ENCODE measurements around the gene LTF.
"Not testable (repeated sequence)": the region's sequence is repeated elsewhere in the genome, so short reads cannot be mapped to it uniquely, and the experiment has no call there.

The LTF gene

GRCh38 chr3:46435081-46435726 is 29.5 kb downstream of the LTF start:
- no peak for FAIRE-seq

- FAIRE-seq: no peak
Measured at GRCh38 chr3:46433841-46434240, 30.9 kb downstream of the LTF start.

- FAIRE-seq: not testable (repeated sequence)
Measured at GRCh38 chr3:46433118-46433517, 31.6 kb downstream of the LTF start.

GRCh38 chr3:46431905-46432304 is 32.8 kb downstream of the LTF start:
- not testable (repeated sequence) for FAIRE-seq

GRCh38 chr3:46430879-46431278 is 33.8 kb downstream of the LTF start:
- not testable (repeated sequence) for FAIRE-seq

- FAIRE-seq: no peak
Measured at GRCh38 chr3:46429671-46430070, 35.0 kb downstream of the LTF start.

- FAIRE-seq: no peak
Measured at GRCh38 chr3:46429250-46429649, 35.5 kb downstream of the LTF start.

- no peak for FAIRE-seq
Measured at GRCh38 chr3:46427916-46428833, 36.5 kb downstream of the LTF start.

GRCh38 chr3:46427404-46427803 is 37.3 kb downstream of the LTF start:
- not testable (repeated sequence) for FAIRE-seq

GRCh38 chr3:46426476-46426875 is 38.2 kb downstream of the LTF start:
- not testable (repeated sequence) for FAIRE-seq

GRCh38 chr3:46423588-46423987 is 41.1 kb downstream of the LTF start:
- FAIRE-seq: no peak

GRCh38 chr3:46422617-46423016 is 42.1 kb downstream of the LTF start:
- no peak for FAIRE-seq

GRCh38 chr3:46420931-46421330 is 43.8 kb downstream of the LTF start:
- FAIRE-seq: no peak

GRCh38 chr3:46419816-46420215 is 44.9 kb downstream of the LTF start:
- no peak for FAIRE-seq

GRCh38 chr3:46417841-46418611 is 46.7 kb downstream of the LTF start:
- no peak for FAIRE-seq

- FAIRE-seq: no peak
Measured at GRCh38 chr3:46416811-46417510, 47.7 kb downstream of the LTF start.

GRCh38 chr3:46416125-46416810 is 48.4 kb downstream of the LTF start:
- FAIRE-seq: no peak

- FAIRE-seq: no peak
Measured at GRCh38 chr3:46414739-46415138, 50.0 kb downstream of the LTF start.

GRCh38 chr3:46413951-46414350 is 50.8 kb downstream of the LTF start:
- FAIRE-seq: no peak

GRCh38 chr3:46412786-46413298 is 51.9 kb downstream of the LTF start:
- FAIRE-seq: no peak

GRCh38 chr3:46411271-46411670 is 53.4 kb downstream of the LTF start:
- FAIRE-seq: no peak

- FAIRE-seq: no peak
Measured at GRCh38 chr3:46410669-46411068, 54.0 kb downstream of the LTF start.
